BE2C (cell line): ENCODE results near the gene MMP11.

Experiments
- DNase-seq: peaks from one replicate; pipeline ENCODE4 v3.0.0-alpha.2; 2020
- H3K27me3 ChIP-seq: fragments of 250-450 bp; sonication (Bioruptor Pico); 2 replicates; pipeline ENCODE4 v1.5.1; 2020; ENCODE audit warnings: mild to moderate bottlenecking
- H3K36me3 ChIP-seq: fragments of 250-450 bp; sonication (Bioruptor Pico); 2 replicates; pipeline ENCODE4 v1.5.1; 2020; ENCODE audit warnings: mild to moderate bottlenecking
- H3K4me1 ChIP-seq: fragments of 250-450 bp; sonication (Bioruptor Pico); 2 replicates; pipeline ENCODE4 v1.5.1; 2020
- H3K4me3 ChIP-seq: 2 replicates; pipeline ENCODE4 v1.5.1; 2011; ENCODE audit warnings: low read depth, low read length
- H3K9me3 ChIP-seq: fragments of 250-450 bp; sonication (Bioruptor Pico); 2 replicates; pipeline ENCODE4 v1.5.1; 2020
- CTCF ChIP-seq: IDR thresholded peaks from 2 replicates; pipeline ENCODE4 v1.5.1; 2012; ENCODE audit warnings: mild to moderate bottlenecking, low read depth, low read length

The MMP11 gene

GRCh38 chr22:23778577-23778900 is 5.9 kb downstream of the MMP11 start:
- no peaks in the 10 kb centered on the region for H3K36me3 ChIP-seq
- H3K27me3 ChIP-seq: no peaks in the 10 kb centered on the region
- DNase-seq: no peak
- H3K4me3 ChIP-seq: no peak overlapping the region
- no peak for TF ChIP-seq CTCF
- no peaks in the 10 kb centered on the region for H3K9me3 ChIP-seq
- H3K4me1 ChIP-seq: peaks cover 4% of the 10 kb centered on the region; the same call in 1 of the 2 replicates

DNA sequence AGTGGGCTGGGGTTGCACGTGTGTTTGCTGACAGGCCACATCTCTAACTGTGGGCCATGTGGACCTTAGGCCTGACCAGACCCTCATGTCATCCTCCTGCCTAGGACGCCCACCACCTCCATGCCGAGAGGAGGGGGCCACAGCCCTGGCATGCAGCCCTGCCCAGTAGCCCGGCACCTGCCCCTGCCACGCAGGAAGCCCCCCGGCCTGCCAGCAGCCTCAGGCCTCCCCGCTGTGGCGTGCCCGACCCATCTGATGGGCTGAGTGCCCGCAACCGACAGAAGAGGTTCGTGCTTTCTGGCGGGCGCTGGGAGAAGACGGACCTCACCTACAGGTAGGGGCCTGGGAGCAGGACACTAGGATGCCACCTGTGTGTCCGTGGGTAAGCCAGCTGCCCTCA is 6.4 kb downstream of the MMP11 start:
- DNase-seq: no peak
- H3K27me3 ChIP-seq: no peaks in the 10 kb centered on the region
- H3K9me3 ChIP-seq: no peaks in the 10 kb centered on the region
- peaks cover 4% of the 10 kb centered on the region; the same call in 1 of the 2 replicates for H3K4me1 ChIP-seq
- no peaks in the 10 kb centered on the region for H3K36me3 ChIP-seq
- no peak overlapping the region for H3K4me3 ChIP-seq
- TF ChIP-seq CTCF: no peak

DNA sequence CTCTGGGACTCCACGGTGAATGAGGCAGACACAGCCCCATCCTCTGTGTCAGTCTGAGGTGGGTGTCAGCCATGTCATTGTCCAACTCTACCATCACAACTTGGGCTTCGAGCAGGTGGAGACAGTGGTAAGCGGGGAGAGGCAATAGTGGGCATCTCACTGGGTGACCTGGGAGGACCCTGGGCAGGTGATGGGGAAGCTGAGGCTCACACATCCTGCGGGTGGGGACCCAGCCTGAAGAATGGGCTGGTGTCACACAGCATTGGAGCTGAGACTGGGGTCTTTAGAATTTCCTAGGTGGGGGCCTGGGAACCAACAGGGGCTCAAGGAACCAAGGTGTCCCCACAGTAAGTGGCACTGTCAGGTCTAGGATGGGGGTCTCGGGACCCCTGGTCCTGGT is 7.1 kb downstream of the MMP11 start:
- TF ChIP-seq CTCF: no peak
- Histone ChIP-seq H3K9me3 (no peaks in the 10 kb centered on the region), H3K27me3 (no peaks in the 10 kb centered on the region), H3K36me3 (no peaks in the 10 kb centered on the region), H3K4me1 (peaks cover 4% of the 10 kb centered on the region; the same call in 1 of the 2 replicates), H3K4me3 (no peak overlapping the region)
- DNase-seq: no peak

- Histone ChIP-seq H3K27me3 (no peaks in the 10 kb centered on the region), H3K9me3 (no peaks in the 10 kb centered on the region), H3K36me3 (no peaks in the 10 kb centered on the region), H3K4me3 (no peak overlapping the region), H3K4me1 (peaks cover 4% of the 10 kb centered on the region; the same call in 1 of the 2 replicates)
- no peak for DNase-seq
- no peak for TF ChIP-seq CTCF
These were observed 7.6 kb downstream of the MMP11 start for GRCh38 chr22:23780146-23780748.

GRCh38 chr22:23781065-23781464 is 8.4 kb downstream of the MMP11 start:
- H3K27me3 ChIP-seq: no peaks in the 10 kb centered on the region
- no peak for TF ChIP-seq CTCF
- H3K4me1 ChIP-seq: peaks cover 4% of the 10 kb centered on the region; the same call in 1 of the 2 replicates
- no peaks in the 10 kb centered on the region for H3K36me3 ChIP-seq
- H3K9me3 ChIP-seq: no peaks in the 10 kb centered on the region
- H3K4me3 ChIP-seq: no peak overlapping the region
- DNase-seq: no peak

- H3K4me3 ChIP-seq: no peak overlapping the region
These were observed 9.0 kb downstream of the MMP11 start for GRCh38 chr22:23781511-23782183.

More at GRCh38 chr22:23781511-23782183, 9.0 kb downstream of the MMP11 start:
- peaks cover 7% of the 10 kb centered on the region for H3K4me1 ChIP-seq
- no peaks in the 10 kb centered on the region for H3K36me3 ChIP-seq
- no peaks in the 10 kb centered on the region for H3K27me3 ChIP-seq
- no peak for DNase-seq
- no peak for TF ChIP-seq CTCF
- H3K9me3 ChIP-seq: no peaks in the 10 kb centered on the region
